Measurements from ENCODE around the gene JAM3. TPM values are rescaled to one million over a fixed set of nuclear protein-coding genes. Genes with fewer than 3 reads are reported as not detected.

JAM3 gene
- total and polyA plus RNA-seq, 2 donors (not counting 3 experiments of a cell fraction or from before 2014, with no cell fraction given) = 78.8 to 137 TPM

- Histone ChIP-seq H3K27ac (ENCODE audit: insufficient read depth, low read depth, low read length) (no peak overlapping the region), H3K4me1 (ENCODE audit: control insufficient read depth, extremely low read depth, insufficient read depth, low read length) (no peaks in the 10 kb centered on the region), H3K27me3 (ENCODE audit: control insufficient read depth in 2 of 2, insufficient read depth in 2 of 2, low read length in 2 of 2) (peaks cover 7 to 8% of the 10 kb centered on the region in 2 experiments), H4K20me1 (replicated peaks; ENCODE audit: control insufficient read depth, extremely low read depth, insufficient read depth, low read length) (no peaks in the 10 kb centered on the region), H3K4me3 (replicated peaks in 1 of 3; ENCODE audit: insufficient read depth in 1 of 3, low read depth in 1 of 3, low read length in 3 of 3) (no peak overlapping the region), H3K79me2 (ENCODE audit: control insufficient read depth, insufficient read depth, low read length) (no peaks in the 10 kb centered on the region), H3K9ac (replicated peaks; ENCODE audit: extremely low read depth, insufficient read depth, low read length) (no peak overlapping the region), H3K9me3 (replicated peaks; ENCODE audit: control insufficient read depth, insufficient read depth, low read length) (no peaks in the 10 kb centered on the region), H2AFZ (ENCODE audit: low read depth, low read length) (no peak overlapping the region), H3K36me3 (ENCODE audit: control insufficient read depth in 2 of 2, extremely low read depth in 1 of 2, insufficient read depth in 2 of 2, low read length in 2 of 2) (no peaks in the 10 kb centered on the region), H3K9me1 (replicated peaks; ENCODE audit: control insufficient read depth, extremely low read depth, insufficient read depth, low read length) (no peaks in the 10 kb centered on the region), H3K4me2 (ENCODE audit: insufficient read depth, low read length) (no peak overlapping the region)
- BruUV-seq (replicated peaks) = no TSS peak
- dilution Hi-C loops (cut with MboI; ENCODE audit: extremely low pct_ligation_motif_present, low sequenced_read_pairs) (no loop called here), intact Hi-C loops (cut with micrococcal nuclease) (loop anchor here (1.0 kb wide), 1 partner anchor 117 kb away; no protein-coding TSS in a partner anchor)
- no peak for FAIRE-seq
- ChIA-PET POLR2A (no interaction called here), CTCF (interaction anchor here (0.6 to 3.6 kb wide), 7 partner anchors 13 to 966 kb away, joined by 3 to 43 read pairs (median 4); no protein-coding TSS in a partner anchor)
- TF ChIP-seq POLR2AphosphoS5 (IDR thresholded peaks at IDR 0.05; ENCODE audit: insufficient read depth, low read depth, low read length) (no peak), JUN (IDR thresholded peaks at IDR 0.05; ENCODE audit: borderline replicate concordance, insufficient read depth, insufficient read length, low read depth) (no peak), GATA2 (IDR thresholded peaks at IDR 0.05; ENCODE audit: insufficient read depth, insufficient read length, low read depth, low read length) (no peak), CTCF (IDR thresholded peaks at IDR 0.05; ENCODE audit: extremely low read depth in 1 of 2, insufficient read depth in 1 of 2, low read depth in 1 of 2, low read length in 2 of 2) (no peak), EZH2 (IDR thresholded peaks at IDR 0.05; ENCODE audit: borderline replicate concordance, low read depth, low read length, severe bottlenecking) (no peak), POLR2A (IDR thresholded peaks at IDR 0.05; ENCODE audit: low read depth, low read length) (no peak), MAX (IDR thresholded peaks at IDR 0.05; ENCODE audit: insufficient read depth, insufficient read length) (no peak), MYC (IDR thresholded peaks at IDR 0.05; ENCODE audit: low read depth, low read length) (no peak), FOS (IDR thresholded peaks at IDR 0.05; ENCODE audit: borderline replicate concordance, insufficient read depth, low read length) (no peak)
- no peak for DNase-seq (ENCODE audit: low read depth, low spot score)
Observed at GRCh38 chr11:134044514-134045284, 24.2 kb upstream of the JAM3 start.
